CMK (cell line): ENCODE measurements around the gene SLC51B.
A peak's percentile ranks its signal among the peaks of the same experiment; 100 is the strongest.
"Not testable (repeated sequence)": the region's sequence is repeated elsewhere in the genome, so short reads cannot be mapped to it uniquely, and the experiment has no call there.

Experiments
- DNase-seq: peaks from one replicate; pipeline ENCODE4 v3.0.0-alpha.2; 2010; ENCODE audit warnings: low read depth

Gene SLC51B

GRCh38 chr15:65044724-65045481 is at the start of gene SLC51B:
SLC51B (plus strand) TSS chr15:65045387; CDS start chr15:65050005, 4,618 bp downstream.
- no peak for DNase-seq

- DNase-seq: no peak
These were observed 48.1 kb upstream of the SLC51B start for GRCh38 chr15:64997066-64997465.

- DNase-seq: no peak
These were observed 47.3 kb upstream of the SLC51B start for GRCh38 chr15:64997745-64998375.

- no peak for DNase-seq
These were observed 40.2 kb upstream of the SLC51B start for GRCh38 chr15:65004993-65005392.

- DNase-seq: no peak
These were observed 38.3 kb upstream of the SLC51B start for GRCh38 chr15:65006876-65007275.

GRCh38 chr15:65008983-65009382 is 36.2 kb upstream of the SLC51B start:
- no peak for DNase-seq

- not testable (repeated sequence) for DNase-seq
These were observed 34.0 kb upstream of the SLC51B start for GRCh38 chr15:65011198-65011597.

- DNase-seq: no peak
These were observed 24.8 kb upstream of the SLC51B start for GRCh38 chr15:65020419-65020818.

GRCh38 chr15:65021488-65021887 is 23.7 kb upstream of the SLC51B start:
- no peak for DNase-seq

- no peak for DNase-seq
These were observed 18.4 kb upstream of the SLC51B start for GRCh38 chr15:65026756-65027155.

- DNase-seq: no peak
These were observed 17.6 kb upstream of the SLC51B start for GRCh38 chr15:65027593-65027992.

- no peak for DNase-seq
These were observed 16.8 kb upstream of the SLC51B start for GRCh38 chr15:65028338-65028737.

- peak; percentile 65 for DNase-seq
These were observed 16.1 kb upstream of the SLC51B start, which contains the start of gene MTFMT for GRCh38 chr15:65028921-65029735. MTFMT (minus strand) TSS chr15:65029639; CDS start chr15:65029613, 26 bp downstream.

GRCh38 chr15:65029736-65030208 is 15.4 kb upstream of the SLC51B start:
- DNase-seq: no peak

GRCh38 chr15:65032801-65033537 is 12.2 kb upstream of the SLC51B start:
- no peak for DNase-seq

- no peak for DNase-seq
These were observed 11.4 kb upstream of the SLC51B start for GRCh38 chr15:65033659-65034269.

GRCh38 chr15:65034719-65035118 is 10.5 kb upstream of the SLC51B start:
- no peak for DNase-seq

GRCh38 chr15:65037309-65037708 is 7.9 kb upstream of the SLC51B start:
- DNase-seq: no peak

- DNase-seq: no peak
These were observed 6.8 kb upstream of the SLC51B start for GRCh38 chr15:65038428-65038827.

GRCh38 chr15:65038836-65039235 is 6.4 kb upstream of the SLC51B start:
- no peak for DNase-seq

- no peak for DNase-seq
These were observed 4.7 kb upstream of the SLC51B start for GRCh38 chr15:65040461-65040860.
